GM18861 (cell line): Measurements from ENCODE around the gene LTA4H.

Source experiments
- ATAC-seq: cut with Tn5 transposase; IDR thresholded peaks from one replicate; pipeline ENCODE4 v1.9.1; 2021; ENCODE audit not compliant: unreplicated experiment

LTA4H gene

GRCh38 chr12:96057986-96058553 is 22.7 kb upstream of the LTA4H start:
- ATAC-seq, result no peak

GRCh38 chr12:96056646-96057455 is 21.5 kb upstream of the LTA4H start:
- ATAC-seq, result no peak

GRCh38 chr12:96054244-96054610 is 18.8 kb upstream of the LTA4H start:
- ATAC-seq, result no peak

GRCh38 chr12:96053476-96054243 is 18.3 kb upstream of the LTA4H start:
- ATAC-seq, result no peak

- ATAC-seq, result no peak
These were observed 16.5 kb upstream of the LTA4H start for GRCh38 chr12:96051756-96052485.

- no peak for ATAC-seq
These were observed 14.8 kb upstream of the LTA4H start for GRCh38 chr12:96050139-96050538.

- ATAC-seq, result no peak
These were observed 13.7 kb upstream of the LTA4H start for GRCh38 chr12:96049101-96049500.

- ATAC-seq, result no peak
These were observed 13.1 kb upstream of the LTA4H start for GRCh38 chr12:96048393-96048969.

GRCh38 chr12:96047229-96048211 is 12.1 kb upstream of the LTA4H start:
- ATAC-seq, result peak; percentile 85

GRCh38 chr12:96046543-96047228 is 11.3 kb upstream of the LTA4H start:
- no peak for ATAC-seq

- ATAC-seq, result no peak
These were observed 10.2 kb upstream of the LTA4H start for GRCh38 chr12:96045566-96045965.

- ATAC-seq, result no peak
These were observed 9.5 kb upstream of the LTA4H start for GRCh38 chr12:96044943-96045290.

- no peak for ATAC-seq
These were observed 8.9 kb upstream of the LTA4H start for GRCh38 chr12:96044017-96044942.

- ATAC-seq, result no peak
These were observed 5.8 kb upstream of the LTA4H start for GRCh38 chr12:96041181-96041580.

- ATAC-seq, result no peak
These were observed 5.1 kb upstream of the LTA4H start for GRCh38 chr12:96040305-96041133.

GRCh38 chr12:96039516-96039915 is 4.1 kb upstream of the LTA4H start:
- no peak for ATAC-seq

GRCh38 chr12:96036765-96037455 is 1.5 kb upstream of the LTA4H start:
- ATAC-seq, result no peak
